Measurements from ENCODE around the gene NOC4L. TPM values are rescaled to one million over a fixed set of nuclear protein-coding genes. Genes with fewer than 3 reads are reported as not detected.
"Not testable (repeated sequence)": the region's sequence is repeated elsewhere in the genome, so short reads cannot be mapped to it uniquely, and the experiment has no call there.

The NOC4L gene
- total RNA-seq, 1 donor from 2014 or later: 3.5 TPM

DNA sequence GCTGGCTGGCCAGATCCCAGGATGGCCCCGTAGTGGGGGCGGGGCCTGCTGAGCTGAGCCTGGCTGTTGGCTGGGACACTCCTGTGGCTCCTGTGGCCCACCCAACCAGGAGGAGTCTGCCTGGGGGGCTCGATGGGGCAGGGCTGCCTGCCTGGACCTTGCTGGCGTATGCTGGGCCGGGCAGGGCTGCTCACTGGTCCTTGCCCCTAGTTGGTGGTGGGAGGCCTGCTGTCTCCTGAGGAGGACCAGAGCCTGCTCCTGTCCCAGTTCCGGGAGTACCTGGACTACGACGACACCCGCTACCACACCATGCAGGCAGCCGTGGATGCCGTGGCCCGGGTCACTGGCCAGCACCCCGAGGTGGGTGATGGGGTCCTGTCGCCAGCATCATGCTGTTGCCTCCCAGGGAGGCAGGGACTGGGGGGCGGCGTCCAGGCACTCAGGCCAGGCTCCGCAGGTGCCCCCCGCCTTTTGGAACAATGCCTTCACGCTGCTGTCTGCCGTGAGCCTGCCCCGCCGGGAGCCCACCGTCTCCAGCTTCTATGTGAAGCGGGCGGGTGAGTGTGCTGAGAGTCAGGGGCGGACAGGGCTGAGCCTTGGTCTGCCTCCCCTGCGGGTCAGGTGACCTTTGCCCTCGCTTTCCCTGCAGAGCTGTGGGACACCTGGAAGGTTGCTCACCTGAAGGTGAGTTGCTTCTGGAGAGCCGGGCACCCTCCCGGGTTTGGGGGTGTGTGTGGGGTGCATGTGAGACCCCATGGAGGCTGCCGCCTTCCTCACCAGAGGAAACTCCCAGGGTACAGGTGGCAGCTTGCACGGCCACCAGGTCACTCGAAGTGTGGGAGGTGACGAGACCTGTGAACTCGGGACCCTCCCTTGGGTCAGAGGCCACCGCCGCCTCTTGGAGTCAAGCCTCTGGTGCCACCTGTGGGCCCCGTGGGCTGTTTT is 3.4 kb downstream of the NOC4L start:
- TF ChIP-seq CTCF (IDR thresholded peaks at IDR 0.05) (no peak), EZH2 (IDR thresholded peaks at IDR 0.05) (no peak), EZH2phosphoT487 (IDR thresholded peaks at IDR 0.05) (no peak)
- Histone ChIP-seq H3K4me3 (no peak overlapping the region), H2AFZ (replicated peaks) (no peak overlapping the region), H3K36me3 (no peaks in the 10 kb centered on the region), H3K9ac (no peak overlapping the region), H3K27ac (no peak overlapping the region), H3K27me3 (no peaks in the 10 kb centered on the region), H3K9me3 (ENCODE audit: low read depth) (no peaks in the 10 kb centered on the region), H3K4me1 (peaks cover 5% of the 10 kb centered on the region), H3F3A (ENCODE audit: low read depth) (no peaks in the 10 kb centered on the region), H3K4me2 (no peak overlapping the region), H4K20me1 (ENCODE audit: low read depth) (peaks cover 7% of the 10 kb centered on the region), H3K79me2 (ENCODE audit: low read depth) (peaks cover 27% of the 10 kb centered on the region)
- Mint-ChIP-seq H3K4me1 (peaks cover 21% of the 10 kb centered on the region), H3K27me3 (ENCODE audit: insufficient read depth, low read depth) (peaks cover 2% of the 10 kb centered on the region), H3K36me3 (peaks cover 7% of the 10 kb centered on the region), H3K4me3 (no peak overlapping the region), H3K27ac (no peak overlapping the region), H3K9me3 (no peaks in the 10 kb centered on the region)
- DNase-seq (ENCODE audit: low spot score): no peak

DNA sequence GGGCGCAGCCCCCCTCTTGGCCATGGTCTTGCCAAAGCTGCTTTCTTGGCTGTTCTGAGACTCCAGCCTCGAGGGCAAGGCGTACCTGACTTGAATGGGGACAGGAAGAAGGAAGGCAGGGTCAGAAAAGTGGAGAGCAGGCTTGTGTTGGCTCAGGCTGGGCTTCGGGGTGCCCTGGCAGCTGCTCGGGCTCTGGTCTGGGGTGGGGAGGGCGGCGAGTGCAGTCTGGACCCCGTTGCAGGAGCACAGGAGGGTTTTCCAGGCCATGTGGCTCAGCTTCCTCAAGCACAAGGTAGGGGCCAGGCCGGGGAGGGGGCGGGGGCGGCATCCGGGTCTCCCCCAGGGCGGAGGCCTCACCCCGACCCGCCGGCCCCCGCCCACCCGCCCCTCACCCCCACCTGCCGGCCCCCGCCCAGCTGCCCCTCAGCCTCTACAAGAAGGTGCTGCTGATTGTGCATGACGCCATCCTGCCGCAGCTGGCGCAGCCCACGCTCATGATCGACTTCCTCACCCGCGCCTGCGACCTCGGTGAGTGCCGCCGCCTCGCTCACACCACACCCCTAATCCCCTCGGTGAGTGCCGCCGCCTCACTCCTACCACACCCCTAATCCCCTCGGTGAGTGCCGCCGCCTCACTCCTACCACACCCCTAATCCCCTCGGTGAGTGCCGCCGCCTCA is 4.2 kb downstream of the NOC4L start:
- H3K4me2 ChIP-seq: no peak overlapping the region
- no peak overlapping the region for H3K9ac ChIP-seq
- H3K27me3 Mint-ChIP-seq (ENCODE audit: insufficient read depth, low read depth): peaks cover 2% of the 10 kb centered on the region
- H3K27me3 ChIP-seq: no peaks in the 10 kb centered on the region
- H3K4me3 Mint-ChIP-seq: no peak overlapping the region
- H3K4me1 ChIP-seq: no peaks in the 10 kb centered on the region
- H2AFZ ChIP-seq (replicated peaks): no peak overlapping the region
- no peaks in the 10 kb centered on the region for H3K9me3 ChIP-seq (ENCODE audit: low read depth)
- no peaks in the 10 kb centered on the region for H3F3A ChIP-seq (ENCODE audit: low read depth)
- no peak for TF ChIP-seq CTCF (IDR thresholded peaks at IDR 0.05)
- no peak for DNase-seq (ENCODE audit: low spot score)
- H3K4me3 ChIP-seq: no peak overlapping the region
- peaks cover 19% of the 10 kb centered on the region for H3K79me2 ChIP-seq (ENCODE audit: low read depth)
- peaks cover 5% of the 10 kb centered on the region for H3K36me3 Mint-ChIP-seq
- H4K20me1 ChIP-seq (ENCODE audit: low read depth): peaks cover 8% of the 10 kb centered on the region
- peaks cover 16% of the 10 kb centered on the region for H3K4me1 Mint-ChIP-seq
- H3K36me3 ChIP-seq: no peaks in the 10 kb centered on the region
- no peaks in the 10 kb centered on the region for H3K9me3 Mint-ChIP-seq
- H3K27ac ChIP-seq: no peak overlapping the region
- no peak overlapping the region for H3K27ac Mint-ChIP-seq

DNA sequence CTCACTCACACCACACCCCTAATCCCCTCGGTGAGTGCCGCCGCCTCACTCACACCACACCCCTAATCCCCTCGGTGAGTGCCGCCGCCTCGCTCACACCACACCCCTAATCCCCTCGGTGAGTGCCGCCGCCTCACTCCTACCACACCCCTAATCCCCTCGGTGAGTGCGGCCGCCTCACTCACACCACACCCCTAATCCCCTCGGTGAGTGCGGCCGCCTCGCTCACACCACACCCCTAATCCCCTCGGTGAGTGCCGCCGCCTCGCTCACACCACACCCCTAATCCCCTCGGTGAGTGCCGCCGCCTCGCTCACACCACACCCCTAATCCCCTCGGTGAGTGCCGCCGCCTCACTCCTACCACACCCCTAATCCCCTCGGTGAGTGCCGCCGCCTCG is 5.3 kb downstream of the NOC4L start:
- not testable (repeated sequence) for H3K27me3 ChIP-seq; H3K27me3 Mint-ChIP-seq (ENCODE audit: insufficient read depth, low read depth); H4K20me1 ChIP-seq (ENCODE audit: low read depth); H3K27ac ChIP-seq; DNase-seq (ENCODE audit: low spot score); H3K4me3 ChIP-seq; H3K4me3 Mint-ChIP-seq; H3K36me3 ChIP-seq; H3F3A ChIP-seq (ENCODE audit: low read depth); H3K9me3 ChIP-seq (ENCODE audit: low read depth); H3K27ac Mint-ChIP-seq; H3K4me2 ChIP-seq; H3K9ac ChIP-seq; H3K36me3 Mint-ChIP-seq; H3K4me1 ChIP-seq; H3K9me3 Mint-ChIP-seq; H2AFZ ChIP-seq (replicated peaks)
- H3K4me1 Mint-ChIP-seq: peaks cover 16% of the 10 kb centered on the region
- peaks cover 14% of the 10 kb centered on the region for H3K79me2 ChIP-seq (ENCODE audit: low read depth)

GRCh38 chr12:132150780-132151144 is 6.5 kb downstream of the NOC4L start:
- Histone ChIP-seq H3K9ac (no peak overlapping the region), H3K36me3 (no peaks in the 10 kb centered on the region), H3K4me1 (no peaks in the 10 kb centered on the region), H3K4me2 (no peak overlapping the region), H3K79me2 (ENCODE audit: low read depth) (peaks cover 2% of the 10 kb centered on the region), H3F3A (ENCODE audit: low read depth) (peaks cover 7% of the 10 kb centered on the region), H3K9me3 (ENCODE audit: low read depth) (no peaks in the 10 kb centered on the region), H3K4me3 (no peak overlapping the region), H4K20me1 (ENCODE audit: low read depth) (peaks cover 9% of the 10 kb centered on the region), H2AFZ (replicated peaks) (no peak overlapping the region), H3K27me3 (no peaks in the 10 kb centered on the region), H3K27ac (no peak overlapping the region)
- Mint-ChIP-seq H3K36me3 (peaks cover 5% of the 10 kb centered on the region), H3K9me3 (no peaks in the 10 kb centered on the region), H3K4me3 (no peak overlapping the region), H3K27me3 (ENCODE audit: insufficient read depth, low read depth) (peaks cover 3% of the 10 kb centered on the region), H3K4me1 (peaks cover 8% of the 10 kb centered on the region), H3K27ac (no peak overlapping the region)
- DNase-seq (ENCODE audit: low spot score): no peak
- TF ChIP-seq CTCF (IDR thresholded peaks at IDR 0.05) (no peak), EZH2phosphoT487 (IDR thresholded peaks at IDR 0.05) (no peak), EZH2 (IDR thresholded peaks at IDR 0.05) (no peak)

Data from neural progenitor cell (in vitro differentiated cells).